NCI-H2196 treated with DMSO at 0.1 percent for 48 hours (cell line): ENCODE data around the gene MYO1D.

Source experiments
- DNase-seq: peaks from one replicate; lab custom pipeline; 2025; ENCODE audit not compliant: unreplicated experiment; lab: John Stamatoyannopoulos, UW

Gene MYO1D

GRCh38 chr17:32588135-32588534, 288.8 kb downstream of the MYO1D start:
- no peak for DNase-seq

GRCh38 chr17:32586666-32587065, 290.3 kb downstream of the MYO1D start:
- no peak for DNase-seq

GRCh38 chr17:32584792-32585191, 292.1 kb downstream of the MYO1D start:
- no peak for DNase-seq

- DNase-seq: no peak
Measured at GRCh38 chr17:32583053-32583452, 293.9 kb downstream of the MYO1D start.

- no peak for DNase-seq
Measured at GRCh38 chr17:32575852-32576251, 301.1 kb downstream of the MYO1D start.

GRCh38 chr17:32570081-32570396, 306.9 kb downstream of the MYO1D start:
- no peak for DNase-seq

GRCh38 chr17:32569171-32570080, 307.5 kb downstream of the MYO1D start:
- no peak for DNase-seq

- DNase-seq: no peak
Measured at GRCh38 chr17:32568705-32569104, 308.2 kb downstream of the MYO1D start.

- DNase-seq: no peak
Measured at GRCh38 chr17:32567511-32567910, 309.4 kb downstream of the MYO1D start.

- DNase-seq: no peak
Measured at GRCh38 chr17:32567086-32567485, 309.8 kb downstream of the MYO1D start.

GRCh38 chr17:32566303-32566702, 310.6 kb downstream of the MYO1D start:
- no peak for DNase-seq

GRCh38 chr17:32565401-32565800, 311.5 kb downstream of the MYO1D start:
- DNase-seq: no peak

GRCh38 chr17:32564325-32564724, 312.6 kb downstream of the MYO1D start:
- DNase-seq: no peak

GRCh38 chr17:32563583-32563982, 313.3 kb downstream of the MYO1D start:
- DNase-seq: no peak

GRCh38 chr17:32558997-32559650, 317.8 kb downstream of the MYO1D start:
- DNase-seq: no peak

- DNase-seq: no peak
Measured at GRCh38 chr17:32558326-32558955, 318.5 kb downstream of the MYO1D start.

GRCh38 chr17:32555611-32556310, 321.2 kb downstream of the MYO1D start:
- no peak for DNase-seq

- DNase-seq: no peak
Measured at GRCh38 chr17:32553168-32553567, 323.8 kb downstream of the MYO1D start.

- no peak for DNase-seq
Measured at GRCh38 chr17:32552280-32552679, 324.6 kb downstream of the MYO1D start.

GRCh38 chr17:32551186-32551955, 325.6 kb downstream of the MYO1D start:
- no peak for DNase-seq

GRCh38 chr17:32549559-32549958, 327.4 kb downstream of the MYO1D start:
- no peak for DNase-seq
